HFFc6 (cell line): ENCODE results near the gene PIGO. TPM values are rescaled to one million over a fixed set of nuclear protein-coding genes. Genes with fewer than 3 reads are reported as not detected.

Experiments used
- DNase-seq: peaks from one replicate; pipeline ENCODE4 v3.0.0-alpha.2; 2018
- H3K27ac Mint-ChIP-seq: 2 replicates; pipeline ENCODE4 v1.8.0; 2020; ENCODE audit warnings: mild to moderate bottlenecking, mixed read lengths
- H3K27me3 Mint-ChIP-seq: 2 replicates; pipeline ENCODE4 v1.8.0; 2021; ENCODE audit warnings: mild to moderate bottlenecking, moderate library complexity, mixed read lengths; ENCODE audit not compliant: insufficient read depth
- H3K36me3 Mint-ChIP-seq: 2 replicates; pipeline ENCODE4 v1.8.0; 2021; ENCODE audit warnings: low read depth, mixed read lengths
- H3K4me1 Mint-ChIP-seq: 2 replicates; pipeline ENCODE4 v1.8.0; 2020; ENCODE audit warnings: low read depth, mixed read lengths
- H3K4me3 Mint-ChIP-seq: 2 replicates; pipeline ENCODE4 v1.8.0; 2020; ENCODE audit warnings: mild to moderate bottlenecking, moderate library complexity, mixed read lengths
- H3K9me3 Mint-ChIP-seq: 2 replicates; pipeline ENCODE4 v1.8.0; 2020; ENCODE audit warnings: mild to moderate bottlenecking, mixed read lengths
- CTCF ChIP-seq: fragments of 200-600 bp; sonication (generic); IDR thresholded peaks from 2 replicates; pipeline ENCODE4 v1.5.0; 2021; ENCODE audit warnings: antibody characterized with exemption, mild to moderate bottlenecking
- total RNA-seq, 6 experiments: library from RNA; stranded (reverse); fragmentation: NEBNext Ultra II Directional; extraction: Animal tissue kit (Norgen Biotek cat#: 25700); gene quantifications; 2 replicates in 1 of 6; 3 replicates in 5 of 6; pipeline ENCODE4 v1.2.3, GENCODE V29; 2021

The PIGO gene
- total RNA-seq, 6 experiments from 2014 or later: 23.0 to 30.3 (median 28.3) TPM

DNA sequence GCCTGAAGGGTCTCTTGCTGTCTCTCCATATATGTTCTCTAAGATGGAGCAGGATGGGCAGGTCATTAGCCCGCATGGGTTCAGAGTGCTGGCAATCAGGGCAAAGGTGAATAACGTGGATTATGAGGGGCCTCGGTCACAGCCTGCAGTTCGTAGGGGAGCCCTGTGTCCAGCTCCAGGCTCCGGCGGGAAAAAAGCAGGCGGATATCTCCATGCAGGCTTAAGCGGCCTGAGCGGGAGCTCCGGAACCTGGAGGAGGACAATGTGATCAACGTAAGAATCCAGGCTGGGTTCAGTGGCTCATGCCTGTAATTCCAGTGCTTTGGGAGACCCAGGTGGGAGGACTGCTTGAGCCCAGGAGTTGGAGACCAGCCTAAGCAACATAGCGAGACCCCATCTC lies 8.7 kb upstream of the PIGO start:
- Mint-ChIP-seq H3K4me3 (no peak overlapping the region), H3K36me3 (peaks cover 20% of the 10 kb centered on the region), H3K9me3 (no peaks in the 10 kb centered on the region), H3K4me1 (peaks cover 50% of the 10 kb centered on the region), H3K27ac (peak overlapping the region; percentile 62), H3K27me3 (peaks cover 8% of the 10 kb centered on the region)
- no peak for DNase-seq
- TF ChIP-seq CTCF: no peak

DNA sequence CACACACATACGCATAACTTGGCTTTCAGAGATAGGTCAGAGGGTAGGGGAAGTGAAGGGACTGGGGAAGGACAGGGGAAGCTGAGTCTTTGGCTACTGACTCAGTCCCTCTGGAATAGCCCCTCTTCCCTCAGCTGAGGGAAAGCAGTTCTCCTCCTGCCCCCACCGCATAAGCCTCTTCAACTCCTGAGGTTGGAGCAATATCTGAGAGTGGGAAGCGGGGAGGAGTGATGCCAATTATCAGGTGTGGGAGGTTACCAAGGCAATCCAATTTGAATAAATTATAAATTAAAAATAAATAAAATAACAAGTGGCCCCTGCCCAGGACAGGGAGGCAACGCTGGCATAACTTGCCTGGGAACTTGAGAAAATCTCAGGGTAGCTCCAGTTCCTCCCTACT lies 8.2 kb upstream of the PIGO start:
- no peak for DNase-seq
- Mint-ChIP-seq H3K27ac (peak overlapping the region; percentile 100), H3K9me3 (no peaks in the 10 kb centered on the region)

DNA sequence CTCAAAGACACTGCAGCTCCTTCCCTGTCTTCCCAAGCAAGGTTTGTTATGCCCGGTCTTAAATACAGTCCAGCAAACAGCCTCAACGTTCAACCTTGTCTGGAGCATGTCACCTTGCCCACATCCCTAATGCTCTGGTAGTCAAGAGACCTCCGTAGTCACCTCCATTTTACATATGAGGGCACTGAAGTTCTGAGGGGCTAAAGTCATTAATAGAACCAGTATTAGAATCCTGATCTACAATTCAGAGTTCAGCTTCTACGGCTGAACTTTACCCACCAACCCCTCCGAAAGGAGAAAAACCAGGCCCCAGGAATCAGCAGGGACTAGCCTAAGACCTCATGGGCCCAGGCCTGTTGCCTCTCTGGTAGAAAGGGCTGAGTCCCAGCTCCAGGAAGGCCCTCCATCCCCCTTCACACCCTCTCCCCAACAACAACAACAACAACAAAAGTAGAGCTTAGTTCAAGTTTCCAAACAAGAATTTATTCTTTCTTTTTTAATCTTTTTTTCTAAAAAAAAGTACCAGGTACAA lies 7.3 kb upstream of the PIGO start:
- no peak for DNase-seq
- peak overlapping the region; percentile 98 for H3K4me3 Mint-ChIP-seq
- H3K9me3 Mint-ChIP-seq: no peaks in the 10 kb centered on the region
- peaks cover 24% of the 10 kb centered on the region for H3K36me3 Mint-ChIP-seq
- peaks cover 8% of the 10 kb centered on the region for H3K27me3 Mint-ChIP-seq
- no peak for TF ChIP-seq CTCF
- peaks cover 36% of the 10 kb centered on the region for H3K4me1 Mint-ChIP-seq
- H3K27ac Mint-ChIP-seq: peak overlapping the region; percentile 100

More for the DNA sequence above, 8.2 kb upstream of the PIGO start:
- peaks cover 24% of the 10 kb centered on the region for H3K36me3 Mint-ChIP-seq
- H3K4me1 Mint-ChIP-seq: peaks cover 44% of the 10 kb centered on the region
- no peak for TF ChIP-seq CTCF
- H3K27me3 Mint-ChIP-seq: peaks cover 8% of the 10 kb centered on the region
- H3K4me3 Mint-ChIP-seq: no peak overlapping the region

- peak; percentile 96 for DNase-seq
- Mint-ChIP-seq H3K4me3 (peak within 1 kb of the TSS; percentile 98), H3K4me1 (peaks cover 35% of the 10 kb centered on the region), H3K27me3 (peaks cover 8% of the 10 kb centered on the region), H3K27ac (peak within 1 kb of the TSS; percentile 100), H3K9me3 (no peaks in the 10 kb centered on the region), H3K36me3 (peaks cover 24% of the 10 kb centered on the region)
- peak; percentile 23; the same call in 1 of the 2 replicates for TF ChIP-seq CTCF
Observed at GRCh38 chr9:35102769-35103659, 6.6 kb upstream of the PIGO start, which contains the start of gene STOML2. STOML2 (minus strand) TSS chr9:35103131; CDS start chr9:35103094, 37 bp downstream.

- no peak for TF ChIP-seq CTCF
- peak overlapping the region; percentile 98 for H3K4me3 Mint-ChIP-seq
- H3K36me3 Mint-ChIP-seq: peaks cover 24% of the 10 kb centered on the region
- H3K4me1 Mint-ChIP-seq: peaks cover 35% of the 10 kb centered on the region
- peaks cover 8% of the 10 kb centered on the region for H3K27me3 Mint-ChIP-seq
- no peak for DNase-seq
- peak overlapping the region; percentile 100 for H3K27ac Mint-ChIP-seq
- no peaks in the 10 kb centered on the region for H3K9me3 Mint-ChIP-seq
Observed at GRCh38 chr9:35102465-35102768, 6.0 kb upstream of the PIGO start.
